NCI-H146 (cell line): ENCODE results near the gene SYNGR1.

Source experiments
- DNase-seq: peaks from one replicate; lab custom pipeline; 2025; lab: John Stamatoyannopoulos, UW

Gene SYNGR1, protein sequence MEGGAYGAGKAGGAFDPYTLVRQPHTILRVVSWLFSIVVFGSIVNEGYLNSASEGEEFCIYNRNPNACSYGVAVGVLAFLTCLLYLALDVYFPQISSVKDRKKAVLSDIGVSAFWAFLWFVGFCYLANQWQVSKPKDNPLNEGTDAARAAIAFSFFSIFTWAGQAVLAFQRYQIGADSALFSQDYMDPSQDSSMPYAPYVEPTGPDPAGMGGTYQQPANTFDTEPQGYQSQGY

GRCh38 chr22:39349967-39350726 lies at the start of gene SYNGR1:
Gene SYNGR1, plus strand, starts transcription at chr22:39349991. Its CDS starts 20 bp downstream, at chr22:39350011.
- peak; percentile 18 for DNase-seq

DNA sequence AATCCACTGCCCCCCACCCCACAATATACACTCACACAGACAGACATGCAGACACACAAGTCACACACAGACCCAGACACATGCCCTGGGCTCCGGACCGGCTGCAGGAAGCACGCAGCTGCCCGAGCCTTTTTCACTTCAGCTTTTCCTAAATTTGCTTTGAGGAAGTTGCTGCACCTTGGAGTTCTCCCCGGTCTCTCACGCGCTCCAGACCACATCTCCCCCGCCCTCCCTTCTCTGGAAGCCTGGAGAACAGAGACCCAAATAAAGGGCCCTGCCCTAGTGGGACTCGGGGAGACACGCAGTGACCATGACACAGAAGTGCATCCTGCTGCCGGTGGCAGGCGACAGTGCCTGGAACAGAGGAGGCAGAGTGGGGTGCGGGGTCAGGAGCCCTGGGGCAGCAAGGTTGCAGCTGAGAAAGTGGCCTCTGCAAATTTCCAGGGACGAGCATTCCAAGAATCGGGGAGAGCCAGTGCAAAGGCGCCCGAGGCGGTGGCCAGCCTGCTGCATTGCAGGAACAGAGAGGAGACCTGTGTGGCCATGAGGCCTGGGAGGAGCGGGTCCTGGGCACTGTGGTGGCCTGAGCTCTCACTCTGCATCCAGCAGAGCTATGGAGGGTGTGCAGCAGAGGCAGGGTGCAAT lies 49.5 kb upstream of the SYNGR1 start:
- no peak for DNase-seq

GRCh38 chr22:39301108-39301507 lies 48.7 kb upstream of the SYNGR1 start:
- DNase-seq = no peak

DNA sequence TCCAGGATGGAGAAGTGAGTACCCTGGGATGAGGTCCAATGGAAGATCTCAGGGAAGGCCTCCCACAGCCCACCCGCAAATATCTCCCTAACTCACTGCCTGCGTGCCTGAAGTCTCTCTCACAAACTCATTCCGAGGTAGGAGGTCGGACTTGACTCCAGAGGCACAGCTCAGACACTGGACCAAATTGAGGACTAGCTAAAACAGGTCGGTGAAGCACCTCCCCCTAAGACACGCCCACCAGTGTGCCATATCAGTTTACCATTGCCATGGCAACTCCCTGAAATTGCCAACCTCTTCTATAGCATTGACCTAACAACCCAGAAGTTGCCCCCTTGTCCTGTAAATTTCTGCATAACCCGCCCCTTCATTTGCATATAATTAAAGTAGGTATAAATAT lies 47.9 kb upstream of the SYNGR1 start:
- DNase-seq = no peak

- DNase-seq = no peak
Observed at GRCh38 chr22:39302431-39302960, 47.3 kb upstream of the SYNGR1 start.

DNA sequence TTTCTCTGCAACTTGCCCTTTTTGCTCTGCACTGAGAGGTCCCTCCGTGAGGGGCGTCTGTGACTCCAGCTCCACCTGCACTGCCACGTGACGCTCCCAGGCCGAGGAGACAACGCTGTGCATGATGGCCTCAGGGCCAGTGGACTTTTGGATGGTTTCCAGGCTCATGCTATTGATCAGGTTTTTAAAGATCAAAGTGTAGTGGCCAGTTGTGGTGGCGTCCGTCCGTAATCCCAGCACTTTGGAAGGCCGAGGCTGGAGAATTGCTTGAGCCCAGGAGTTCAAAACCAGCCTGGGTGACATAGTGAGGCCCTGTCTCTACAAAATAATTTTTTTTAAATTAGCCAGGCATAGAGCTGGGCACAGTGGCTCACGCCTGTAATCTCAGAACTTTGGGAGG lies 46.4 kb upstream of the SYNGR1 start:
- no peak for DNase-seq

GRCh38 chr22:39303892-39304671 lies 45.7 kb upstream of the SYNGR1 start:
- no peak for DNase-seq

GRCh38 chr22:39306456-39307361 lies 43.1 kb upstream of the SYNGR1 start:
- DNase-seq = no peak

DNA sequence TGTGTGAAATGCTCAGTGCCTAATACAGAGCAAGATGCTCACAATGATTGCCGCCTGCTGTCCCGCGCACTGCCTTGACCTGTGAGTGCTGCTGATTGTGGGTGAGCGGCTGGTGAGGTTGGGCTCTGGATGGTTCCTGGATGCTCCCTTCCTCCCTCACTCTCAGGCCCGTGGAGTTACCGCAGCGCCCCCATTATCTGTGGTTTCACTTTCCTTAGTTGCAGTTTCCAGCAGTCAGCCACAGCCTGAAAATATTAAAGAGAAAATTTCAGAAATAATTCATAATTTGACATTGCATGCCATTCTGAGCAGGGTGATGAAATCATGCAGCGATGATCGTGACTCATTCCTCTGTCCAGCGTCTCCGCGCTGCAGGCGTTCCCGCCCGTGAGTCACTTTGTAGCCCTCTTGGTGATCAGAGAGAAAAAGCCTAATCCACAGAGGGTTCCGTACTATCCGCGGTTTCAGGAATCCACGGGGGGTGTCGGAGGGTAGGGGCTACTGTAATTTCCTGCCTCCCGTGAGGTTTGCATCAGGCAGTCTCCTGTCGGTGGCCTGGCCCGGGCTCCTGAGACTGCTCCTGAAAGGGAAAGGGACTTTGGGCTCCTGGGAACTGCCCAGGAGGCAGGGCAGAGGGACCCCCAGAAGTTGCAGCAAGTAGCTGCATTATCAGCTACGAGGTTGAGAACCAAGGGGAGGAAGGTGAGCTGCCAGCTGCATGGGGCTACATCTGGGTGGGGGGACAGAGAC lies 41.0 kb upstream of the SYNGR1 start:
- DNase-seq = no peak

DNA sequence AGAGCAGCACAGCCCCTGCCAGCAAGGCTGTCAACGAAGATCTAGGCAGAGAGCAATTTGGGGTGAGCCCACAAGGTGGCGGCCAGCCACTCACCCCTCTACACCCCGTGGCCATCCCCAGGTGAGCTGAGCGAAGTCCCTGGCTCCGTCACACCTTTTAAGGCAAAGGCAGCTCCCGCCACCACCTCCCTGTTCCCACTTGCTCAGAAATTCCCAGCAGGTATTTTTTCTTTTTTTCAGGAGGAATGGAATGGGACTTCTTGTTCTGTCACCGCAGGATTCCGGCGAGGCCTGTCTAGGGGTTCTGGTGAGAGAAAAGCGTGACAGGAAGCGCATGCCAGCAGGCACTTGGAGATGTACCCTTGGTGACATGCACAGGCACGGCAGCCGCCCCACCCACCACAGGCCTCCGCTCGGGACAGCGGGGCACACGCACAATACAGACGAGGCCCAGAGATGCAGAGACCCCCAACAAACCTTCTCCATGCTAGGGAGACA lies 40.4 kb upstream of the SYNGR1 start:
- DNase-seq = no peak

GRCh38 chr22:39309881-39310714 lies 39.7 kb upstream of the SYNGR1 start:
- no peak for DNase-seq

- no peak for DNase-seq
Observed at GRCh38 chr22:39311592-39312400, 38.0 kb upstream of the SYNGR1 start.

- no peak for DNase-seq
Observed at GRCh38 chr22:39312410-39312809, 37.4 kb upstream of the SYNGR1 start.

GRCh38 chr22:39313258-39314001 lies 36.4 kb upstream of the SYNGR1 start:
- DNase-seq = no peak

DNA sequence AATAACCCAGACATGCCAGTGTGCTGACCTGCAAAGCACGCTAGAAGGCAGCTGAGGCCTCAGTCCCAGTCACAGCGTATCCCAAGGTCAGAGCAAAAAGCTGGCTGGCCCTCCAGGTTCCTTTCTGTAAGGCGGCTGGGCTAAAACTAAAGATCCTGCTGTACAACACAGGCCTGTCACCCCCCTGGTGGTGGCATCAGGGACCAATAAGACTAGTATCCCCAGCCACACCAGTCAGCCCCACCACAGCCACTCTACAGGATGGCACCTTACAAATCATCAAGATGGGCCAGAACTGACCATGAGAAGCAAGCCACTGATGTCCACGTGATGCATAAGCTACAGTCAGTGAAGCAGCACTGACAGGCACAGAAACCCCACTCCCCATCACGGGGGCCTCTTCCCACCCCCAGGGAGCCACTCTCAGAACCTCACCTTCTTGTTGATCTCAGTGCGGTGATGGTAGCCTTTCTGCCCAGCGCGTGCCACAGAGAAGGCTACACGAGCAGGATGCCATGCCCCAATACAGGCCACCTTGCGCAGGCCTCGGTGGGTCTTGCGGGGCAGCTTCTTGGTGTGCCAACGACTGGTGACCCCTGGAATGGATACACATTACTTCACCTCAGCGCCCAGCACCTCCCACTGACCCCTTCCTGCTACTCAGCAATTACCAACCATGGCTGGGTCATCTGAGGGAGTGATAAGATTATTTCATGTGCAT lies 35.4 kb upstream of the SYNGR1 start:
- no peak for DNase-seq

DNA sequence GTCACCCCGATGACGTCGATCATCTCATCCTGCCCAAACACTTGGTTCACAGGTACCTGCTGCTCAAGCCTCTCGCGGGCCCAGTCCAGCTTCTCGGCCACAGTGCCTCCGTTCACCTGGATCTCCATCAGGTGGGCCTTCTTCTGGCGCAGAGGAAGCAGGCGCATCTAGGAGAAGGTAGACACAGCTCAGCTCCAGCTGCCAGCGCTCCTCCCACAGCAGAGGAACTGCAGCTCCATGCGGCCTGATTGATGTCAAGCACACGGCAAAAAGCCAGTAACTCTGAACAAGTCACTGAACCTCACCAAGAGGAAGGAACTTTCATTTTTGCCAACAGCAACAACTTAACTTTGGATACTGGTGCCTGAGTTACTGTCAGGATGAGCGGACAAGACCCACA lies 34.4 kb upstream of the SYNGR1 start:
- no peak for DNase-seq
